CD4-positive, alpha-beta T cell (primary cell): Measurements from ENCODE around the gene RDH12. TPM values are rescaled to one million over a fixed set of nuclear protein-coding genes. Genes with fewer than 3 reads are reported as not detected.

ENCODE experiments used
- ATAC-seq: fragments of 200-7000 bp; cut with Tn5 transposase; one replicate; pipeline ENCODE4 v1.10.0; 2022; ENCODE audit warnings: mild to moderate bottlenecking; ENCODE audit not compliant: poor library complexity
- CTCF ChIA-PET: fragments of 350-600 bp; sonication (Branson Sonifier 250); formaldehyde crosslinking; loops from one replicate; lab custom pipeline; 2021; ENCODE audit warnings: antibody characterized with exemption, inconsistent platforms; lab: Charles Lee
- POLR2A ChIA-PET: fragments of 350-600 bp; sonication (Branson Sonifier 250); formaldehyde crosslinking; loops from one replicate; lab custom pipeline; 2021; ENCODE audit warnings: antibody characterized with exemption, inconsistent platforms; lab: Charles Lee
- DNase-seq, 14 experiments: peaks; one replicate each; pipeline ENCODE4 v3.0.0-alpha.2; 2013 to 2020; ENCODE audit warnings: mixed read lengths in 2 of 14
- H3K27ac ChIP-seq, 2 donors: one replicate each; pipeline versions ENCODE4 v1.5.1 to v1.7.0; 2013; ENCODE audit warnings: low read length in 2 of 2, low read depth in 1 of 2, mild to moderate bottlenecking in 1 of 2
- H3K27me3 ChIP-seq, 2 experiments: 1 replicate in 1 of 2; 2 replicates in 1 of 2; pipeline versions ENCODE4 v1.6.1 to v1.7.0; 2013; ENCODE audit warnings: low read length in 2 of 2, control low read depth in 1 of 2, mild to moderate bottlenecking in 1 of 2, moderate library complexity in 1 of 2; ENCODE audit not compliant: insufficient read depth in 2 of 2, control insufficient read depth in 1 of 2
- H3K36me3 ChIP-seq: one replicate; pipeline ENCODE4 v1.6.1; 2013; ENCODE audit warnings: low read length, control low read depth; ENCODE audit not compliant: insufficient read depth
- H3K4me1 ChIP-seq: one replicate; pipeline ENCODE4 v1.6.1; 2013; ENCODE audit warnings: low read length, control low read depth; ENCODE audit not compliant: insufficient read depth
- H3K4me3 ChIP-seq: one replicate; pipeline ENCODE4 v1.5.1; 2013; ENCODE audit warnings: mild to moderate bottlenecking, low read length, moderate library complexity
- H3K9me3 ChIP-seq, 2 experiments: 1 replicate in 1 of 2; 2 replicates in 1 of 2; pipeline versions ENCODE4 v1.6.1 to v1.7.0; 2013; ENCODE audit warnings: low read length in 2 of 2, mild to moderate bottlenecking in 2 of 2, control low read depth in 1 of 2, moderate library complexity in 1 of 2; ENCODE audit not compliant: control insufficient read depth in 1 of 2, insufficient read depth in 1 of 2
- H3K27ac Mint-ChIP-seq: one replicate; pipeline ENCODE4 v1.8.0; 2020; ENCODE audit warnings: mixed read lengths
- H3K27me3 Mint-ChIP-seq: one replicate; pipeline ENCODE4 v1.8.0; 2021; ENCODE audit warnings: mixed read lengths
- H3K36me3 Mint-ChIP-seq: one replicate; pipeline ENCODE4 v1.8.0; 2021; ENCODE audit warnings: low read depth, mixed read lengths
- H3K4me1 Mint-ChIP-seq: one replicate; pipeline ENCODE4 v1.8.0; 2021; ENCODE audit warnings: low read depth, mixed read lengths
- H3K4me3 Mint-ChIP-seq: one replicate; pipeline ENCODE4 v1.8.0; 2020; ENCODE audit warnings: mild to moderate bottlenecking, mixed read lengths
- H3K9me3 Mint-ChIP-seq: one replicate; pipeline ENCODE4 v1.8.0; 2020; ENCODE audit warnings: mixed read lengths
- intact Hi-C, 2 experiments: fragments of 100-400 bp; cut with DNase I in 1 of 2; cut with micrococcal nuclease in 1 of 2; formaldehyde crosslinking; loops; one replicate each; pipeline versions ENCODE4 v1.15.1 to v1.9.0; 2023 to 2025; cut with DNase I, micrococcal nuclease
- total RNA-seq, 174 experiments: library from RNA in 2 of 174; stranded (reverse) in 2 of 174; gene quantifications; one replicate each; pipeline ENCODE4 v1.2.3 and lab custom pipeline; 2021 to 2026
- TF ChIP-seq, protein P1 (sequence below): fragments of 200-600 bp; IDR thresholded peaks from one replicate; pipeline ENCODE4 v1.8.0; 2022; ENCODE audit warnings: antibody characterized with exemption, mild to moderate bottlenecking

RDH12 gene
- total RNA-seq, 2 experiments from 2014 or later = not detected

DNA sequence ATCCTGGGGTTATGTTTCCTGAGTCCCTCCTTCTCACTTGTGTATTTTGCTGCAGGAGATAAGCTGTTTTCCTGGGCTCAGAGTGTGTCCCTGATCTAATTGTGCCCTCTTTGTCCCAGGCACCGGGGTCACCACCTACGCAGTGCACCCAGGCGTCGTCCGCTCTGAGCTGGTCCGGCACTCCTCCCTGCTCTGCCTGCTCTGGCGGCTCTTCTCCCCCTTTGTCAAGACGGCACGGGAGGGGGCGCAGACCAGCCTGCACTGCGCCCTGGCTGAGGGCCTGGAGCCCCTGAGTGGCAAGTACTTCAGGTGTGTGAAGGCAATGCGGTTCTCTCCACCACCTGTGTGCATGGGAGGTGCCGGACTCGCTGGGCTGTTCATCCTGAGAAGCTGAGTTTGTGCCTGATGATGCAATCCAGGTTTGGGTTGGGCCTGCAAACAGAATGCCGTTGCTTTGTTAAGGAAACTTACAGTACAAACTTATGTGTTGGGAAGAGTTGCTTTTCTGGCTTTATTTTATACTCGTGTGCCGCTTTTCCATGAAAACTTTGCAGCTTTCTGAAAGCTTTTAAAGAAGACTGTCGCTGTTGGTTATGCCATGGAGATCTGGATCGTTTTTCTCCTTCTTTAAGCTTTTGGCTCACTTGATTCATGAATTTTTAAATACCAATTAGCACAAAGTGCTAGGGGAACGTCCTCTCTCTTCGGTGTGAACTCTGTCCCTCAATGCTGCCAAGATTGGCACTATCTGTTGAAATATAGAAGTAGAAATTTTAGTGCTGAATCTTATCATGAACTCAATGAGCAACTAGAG, 27.6 kb downstream of the RDH12 start:
- no peaks in the 10 kb centered on the region for H3K9me3 ChIP-seq
- Mint-ChIP-seq H3K36me3 (peaks cover 4% of the 10 kb centered on the region), H3K9me3 (no peaks in the 10 kb centered on the region), H3K27me3 (peaks cover 17% of the 10 kb centered on the region), H3K4me3 (no peak overlapping the region), H3K4me1 (no peaks in the 10 kb centered on the region), H3K27ac (no peak overlapping the region)
- DNase-seq = no peak
- no peaks in the 10 kb centered on the region for H3K36me3 ChIP-seq
- intact Hi-C loops = no loop called here
- TF ChIP-seq, protein P1, sequence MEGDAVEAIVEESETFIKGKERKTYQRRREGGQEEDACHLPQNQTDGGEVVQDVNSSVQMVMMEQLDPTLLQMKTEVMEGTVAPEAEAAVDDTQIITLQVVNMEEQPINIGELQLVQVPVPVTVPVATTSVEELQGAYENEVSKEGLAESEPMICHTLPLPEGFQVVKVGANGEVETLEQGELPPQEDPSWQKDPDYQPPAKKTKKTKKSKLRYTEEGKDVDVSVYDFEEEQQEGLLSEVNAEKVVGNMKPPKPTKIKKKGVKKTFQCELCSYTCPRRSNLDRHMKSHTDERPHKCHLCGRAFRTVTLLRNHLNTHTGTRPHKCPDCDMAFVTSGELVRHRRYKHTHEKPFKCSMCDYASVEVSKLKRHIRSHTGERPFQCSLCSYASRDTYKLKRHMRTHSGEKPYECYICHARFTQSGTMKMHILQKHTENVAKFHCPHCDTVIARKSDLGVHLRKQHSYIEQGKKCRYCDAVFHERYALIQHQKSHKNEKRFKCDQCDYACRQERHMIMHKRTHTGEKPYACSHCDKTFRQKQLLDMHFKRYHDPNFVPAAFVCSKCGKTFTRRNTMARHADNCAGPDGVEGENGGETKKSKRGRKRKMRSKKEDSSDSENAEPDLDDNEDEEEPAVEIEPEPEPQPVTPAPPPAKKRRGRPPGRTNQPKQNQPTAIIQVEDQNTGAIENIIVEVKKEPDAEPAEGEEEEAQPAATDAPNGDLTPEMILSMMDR = no peak
- no peak overlapping the region for H3K4me3 ChIP-seq
- CTCF ChIA-PET = no interaction called here
- no peak overlapping the region for H3K27ac ChIP-seq
- H3K4me1 ChIP-seq = no peaks in the 10 kb centered on the region
- no peak for ATAC-seq
- POLR2A ChIA-PET = no interaction called here
- H3K27me3 ChIP-seq = peaks cover 7 to 8% of the 10 kb centered on the region in 2 experiments

DNA sequence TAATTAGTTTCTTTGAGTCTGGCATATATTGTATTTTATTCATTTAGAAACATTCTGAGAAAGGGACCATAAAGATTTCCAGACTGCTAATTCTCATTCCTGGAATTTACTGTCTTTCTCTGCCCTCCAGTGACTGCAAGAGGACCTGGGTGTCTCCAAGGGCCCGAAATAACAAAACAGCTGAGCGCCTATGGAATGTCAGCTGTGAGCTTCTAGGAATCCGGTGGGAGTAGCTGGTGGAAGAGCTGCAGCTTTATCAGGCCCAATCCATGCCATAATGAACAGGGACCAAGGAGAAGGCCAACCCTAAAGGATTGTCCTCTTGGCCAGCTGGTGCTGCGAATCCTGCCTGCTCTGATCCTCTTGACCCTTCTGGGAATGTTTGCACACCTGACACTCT, 31.9 kb downstream of the RDH12 start:
- Mint-ChIP-seq H3K4me3 (no peak overlapping the region), H3K9me3 (no peaks in the 10 kb centered on the region), H3K36me3 (peaks cover 4% of the 10 kb centered on the region), H3K27ac (no peak overlapping the region), H3K27me3 (no peaks in the 10 kb centered on the region), H3K4me1 (no peaks in the 10 kb centered on the region)
- H3K36me3 ChIP-seq = no peaks in the 10 kb centered on the region
- ChIA-PET CTCF (no interaction called here), POLR2A (no interaction called here)
- intact Hi-C loops = no loop called here
- no peaks in the 10 kb centered on the region for H3K9me3 ChIP-seq
- no peak overlapping the region for H3K4me3 ChIP-seq
- no peaks in the 10 kb centered on the region for H3K4me1 ChIP-seq
- TF ChIP-seq, protein P1 = no peak
- no peak for DNase-seq
- no peaks in the 10 kb centered on the region for H3K27me3 ChIP-seq
- no peak for ATAC-seq
- H3K27ac ChIP-seq = no peak overlapping the region

GRCh38 chr14:67734675-67735074, 33.0 kb downstream of the RDH12 start:
- Histone ChIP-seq H3K36me3 (no peaks in the 10 kb centered on the region), H3K27me3 (no peaks in the 10 kb centered on the region), H3K4me1 (no peaks in the 10 kb centered on the region), H3K27ac (no peak overlapping the region), H3K9me3 (no peaks in the 10 kb centered on the region), H3K4me3 (no peak overlapping the region)
- ATAC-seq (no peak), DNase-seq (no peak)
- no peak overlapping the region for H3K27ac Mint-ChIP-seq
- no peaks in the 10 kb centered on the region for H3K27me3 Mint-ChIP-seq
- intact Hi-C loops = no loop called here
- peaks cover 2% of the 10 kb centered on the region for H3K36me3 Mint-ChIP-seq
- no peaks in the 10 kb centered on the region for H3K9me3 Mint-ChIP-seq
- ChIA-PET CTCF (no interaction called here), POLR2A (no interaction called here)
- TF ChIP-seq, protein P1 = no peak
- no peak overlapping the region for H3K4me3 Mint-ChIP-seq
- no peaks in the 10 kb centered on the region for H3K4me1 Mint-ChIP-seq
